ENCODE measurements around the gene INPP5E.

INPP5E gene

GRCh38 chr9:136379891-136380290, 59.8 kb downstream of the INPP5E start:
- no peak for DNase-seq

- no peak for DNase-seq
Measured at GRCh38 chr9:136379401-136379800, 60.2 kb downstream of the INPP5E start.

GRCh38 chr9:136379003-136379287, 60.7 kb downstream of the INPP5E start:
- DNase-seq: no peak
